Activated CD8-positive, alpha-beta memory T cell treated with anti-CD3 and anti-CD28 coated beads for 36 hours (primary cell): Measurements from ENCODE around the gene ADGRL3. TPM values are rescaled to one million over a fixed set of nuclear protein-coding genes. Genes with fewer than 3 reads are reported as not detected.
"Not testable (repeated sequence)": the region's sequence is repeated elsewhere in the genome, so short reads cannot be mapped to it uniquely, and the experiment has no call there.

Experiments used
- CTCF ChIA-PET: fragments of 350-600 bp; sonication (Branson Sonifier 250); formaldehyde crosslinking; loops from one replicate; lab custom pipeline; 2021; ENCODE audit warnings: antibody characterized with exemption; lab: Charles Lee
- POLR2A ChIA-PET: fragments of 350-600 bp; sonication (Branson Sonifier 250); formaldehyde crosslinking; loops from one replicate; lab custom pipeline; 2021; ENCODE audit warnings: antibody characterized with exemption; lab: Charles Lee
- total RNA-seq, 2 experiments: library from RNA; stranded (reverse); gene quantifications; one replicate each; pipeline ENCODE4 v1.2.3, GENCODE V29; 2021

The ADGRL3 gene
- total RNA-seq, 2 experiments from 2014 or later: not detected

GRCh38 chr4:61461956-61462355 lies 261.8 kb downstream of the ADGRL3 start:
- ChIA-PET CTCF (no interaction called here), POLR2A (no interaction called here)

DNA sequence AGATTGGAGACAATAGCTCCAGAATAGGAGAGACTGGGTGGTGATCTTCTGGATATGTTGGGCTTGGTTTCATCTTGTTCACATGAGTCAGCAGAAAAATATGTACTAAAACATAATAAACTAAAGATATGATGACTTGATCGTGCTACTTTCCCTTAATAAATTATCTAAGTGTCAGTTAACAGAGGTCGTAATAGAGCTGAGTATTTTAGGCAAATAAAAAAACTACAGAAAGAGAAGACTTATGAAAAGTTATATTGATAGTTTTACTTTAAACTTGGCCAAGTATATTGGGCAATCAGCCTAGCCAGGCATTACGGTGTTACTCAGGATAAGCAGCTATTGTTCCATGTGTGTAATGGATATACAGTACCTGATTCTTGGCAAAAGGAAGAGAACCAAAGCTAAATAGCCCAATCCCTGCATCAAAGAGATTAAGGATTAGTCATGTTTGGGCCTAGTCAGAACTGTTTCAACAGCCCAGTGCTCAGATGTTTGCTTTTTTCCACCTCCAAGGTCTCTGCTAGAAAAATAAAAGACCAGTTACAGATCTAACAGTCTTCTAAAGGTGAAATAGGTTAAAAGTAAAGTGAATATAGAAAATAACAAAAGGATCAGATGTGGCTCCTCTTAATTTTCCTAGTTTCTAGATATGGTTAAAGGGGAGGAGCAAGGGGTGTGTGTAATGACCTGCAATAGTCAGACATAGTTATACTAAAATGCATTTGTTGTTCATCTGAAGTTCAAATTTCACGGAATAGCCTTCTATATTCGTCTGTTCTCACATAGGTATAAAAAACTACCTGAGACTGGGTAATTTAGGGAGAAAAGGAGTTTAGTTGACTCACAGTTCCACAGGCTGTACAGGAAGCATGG lies 262.6 kb downstream of the ADGRL3 start:
- POLR2A ChIA-PET: no interaction called here
- CTCF ChIA-PET: no interaction called here

DNA sequence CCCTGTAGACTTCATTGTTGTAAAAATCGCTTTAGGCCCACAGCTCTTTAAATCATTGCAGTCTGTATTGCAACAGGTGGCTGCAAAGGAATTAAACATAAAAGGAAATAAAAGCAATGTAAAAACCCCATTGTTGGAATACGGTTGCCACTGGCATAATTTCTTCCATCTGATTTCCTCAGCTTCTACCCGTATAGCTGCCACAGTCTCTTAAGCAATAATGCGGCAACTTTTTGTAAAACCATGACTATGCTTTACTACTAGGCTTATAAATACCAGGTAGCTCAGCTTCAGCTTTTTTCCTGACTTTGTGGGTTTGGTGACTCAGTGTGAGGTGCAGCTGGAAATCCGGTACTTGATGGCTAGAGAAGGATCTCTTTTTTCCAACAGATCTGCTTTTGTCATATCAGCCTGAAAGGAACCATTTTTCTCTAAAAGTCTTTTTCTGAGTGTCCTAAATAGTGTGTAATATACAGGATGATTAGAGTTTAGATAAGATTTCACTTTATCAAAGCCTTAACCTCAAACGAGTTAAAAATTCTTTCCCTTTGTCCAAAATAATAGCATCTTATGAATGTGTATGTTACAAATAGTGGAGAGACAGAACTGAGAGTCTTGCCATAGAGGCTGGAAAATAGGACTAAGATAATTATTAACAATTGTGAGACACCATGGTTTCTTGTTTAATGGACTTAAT lies 268.0 kb downstream of the ADGRL3 start:
- POLR2A ChIA-PET: no interaction called here
- CTCF ChIA-PET: interaction anchor here (0.6 kb wide), 1 partner anchor 796 kb away, joined by 5 read pairs; no protein-coding TSS in a partner anchor

DNA sequence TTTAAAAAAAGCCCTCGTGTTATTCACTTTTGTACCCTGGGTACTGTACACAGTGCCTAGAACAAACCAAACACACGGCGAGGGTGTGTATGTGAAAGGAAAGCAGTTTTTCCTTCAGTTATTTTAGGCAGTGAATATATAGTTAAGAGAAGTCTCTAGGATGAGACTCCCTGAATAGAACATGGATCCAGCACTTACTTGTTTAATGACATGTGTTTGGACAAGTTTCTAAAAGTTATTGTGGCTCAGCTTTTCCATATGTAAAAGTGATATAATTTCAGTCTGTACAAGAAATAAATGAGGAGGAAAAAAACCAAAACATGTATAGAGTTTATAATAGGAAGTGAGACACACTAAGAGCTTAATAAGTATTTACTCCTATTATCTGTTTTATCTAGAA lies 273.2 kb downstream of the ADGRL3 start:
- ChIA-PET POLR2A (no interaction called here), CTCF (no interaction called here)

DNA sequence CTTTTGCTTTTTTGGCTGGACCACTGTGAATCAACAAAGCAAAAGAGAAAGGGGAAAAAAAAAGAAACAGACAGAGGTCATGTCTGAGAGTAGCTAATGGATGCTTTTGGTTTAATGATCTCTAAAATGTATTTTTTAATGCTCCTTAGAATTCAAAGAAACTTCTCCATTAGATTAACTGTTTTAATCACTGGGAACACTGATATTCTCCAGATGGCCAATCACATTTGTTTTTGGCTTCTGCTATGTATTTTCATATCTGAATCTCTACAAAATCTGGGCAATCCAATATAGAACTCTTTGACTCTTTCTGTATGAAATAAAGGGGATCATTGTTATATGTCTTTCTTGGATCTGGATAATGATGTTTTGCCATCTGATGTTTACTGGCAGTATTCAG lies 278.2 kb downstream of the ADGRL3 start:
- POLR2A ChIA-PET: no interaction called here
- CTCF ChIA-PET: no interaction called here

GRCh38 chr4:61485056-61485455 lies 284.9 kb downstream of the ADGRL3 start:
- CTCF ChIA-PET: no interaction called here
- POLR2A ChIA-PET: no interaction called here

GRCh38 chr4:61489927-61490326 lies 289.8 kb downstream of the ADGRL3 start:
- CTCF ChIA-PET: no interaction called here
- POLR2A ChIA-PET: no interaction called here

- POLR2A ChIA-PET: no interaction called here
- CTCF ChIA-PET: no interaction called here
Measured at GRCh38 chr4:61493041-61493440, 292.9 kb downstream of the ADGRL3 start.

GRCh38 chr4:61493470-61493869 lies 293.3 kb downstream of the ADGRL3 start:
- ChIA-PET POLR2A (no interaction called here), CTCF (no interaction called here)

- CTCF ChIA-PET: no interaction called here
- POLR2A ChIA-PET: no interaction called here
Measured at GRCh38 chr4:61500883-61501282, 300.8 kb downstream of the ADGRL3 start.

GRCh38 chr4:61501812-61502211 lies 301.7 kb downstream of the ADGRL3 start:
- ChIA-PET CTCF (no interaction called here), POLR2A (no interaction called here)

GRCh38 chr4:61505773-61506685 lies 305.9 kb downstream of the ADGRL3 start:
- POLR2A ChIA-PET: no interaction called here

DNA sequence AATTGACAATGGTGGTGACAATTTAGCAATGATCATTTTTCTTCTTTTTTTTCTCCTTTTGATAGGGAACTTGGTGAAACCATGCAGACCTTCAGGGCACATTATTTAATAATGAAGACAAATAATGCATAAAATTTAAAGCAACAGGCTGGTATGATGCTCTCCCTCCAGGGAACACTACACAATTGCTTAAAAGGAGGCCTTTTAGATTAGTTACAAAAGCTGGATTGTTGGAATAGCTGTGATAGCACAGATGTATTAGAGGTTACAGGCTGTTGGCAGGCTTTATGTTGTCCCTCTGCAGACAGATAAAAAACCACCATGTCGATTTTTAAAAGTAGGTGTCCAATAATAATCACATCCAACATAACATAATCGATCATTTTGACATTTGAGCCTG lies 307.0 kb downstream of the ADGRL3 start:
- ChIA-PET CTCF (no interaction called here), POLR2A (no interaction called here)

More at GRCh38 chr4:61505773-61506685, 305.9 kb downstream of the ADGRL3 start:
- CTCF ChIA-PET: no interaction called here

GRCh38 chr4:61509721-61510241 lies 309.7 kb downstream of the ADGRL3 start:
- POLR2A ChIA-PET, CTCF ChIA-PET: not testable (repeated sequence)

DNA sequence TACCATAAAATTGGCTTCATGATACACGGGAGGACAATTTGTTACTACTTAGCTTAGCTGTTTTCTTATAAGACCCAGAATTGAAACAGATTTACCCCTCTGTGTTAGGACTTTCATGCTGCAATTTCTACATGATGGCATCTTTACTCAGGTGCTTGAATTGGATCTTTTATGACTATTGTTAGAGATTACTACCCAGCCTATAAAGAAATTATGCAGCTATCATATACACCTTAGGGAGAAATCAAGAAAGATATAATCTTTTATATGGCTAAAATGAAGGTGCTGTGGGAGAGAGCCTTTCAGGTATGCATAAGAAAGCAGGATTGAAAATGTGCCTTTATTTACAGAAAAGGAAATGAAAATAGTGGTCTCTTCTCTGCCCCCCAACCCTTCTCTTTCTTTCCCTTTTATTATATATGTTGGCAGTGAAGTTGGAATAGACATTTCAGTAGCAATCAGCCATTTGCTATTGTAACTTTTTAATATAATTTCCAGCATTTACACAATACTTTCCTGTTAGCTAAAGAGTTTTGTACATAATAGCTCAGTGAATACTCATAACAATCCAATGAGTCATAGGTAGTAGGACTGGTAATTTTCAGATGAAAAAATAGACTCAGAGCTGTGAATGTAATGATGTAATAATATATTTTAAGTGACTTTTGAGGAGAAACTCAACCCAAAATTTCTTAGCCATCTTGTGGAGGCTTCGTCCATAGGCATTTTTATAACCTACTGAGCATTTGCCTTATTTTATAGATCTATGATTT lies 311.8 kb downstream of the ADGRL3 start:
- CTCF ChIA-PET: no interaction called here
- POLR2A ChIA-PET: no interaction called here

DNA sequence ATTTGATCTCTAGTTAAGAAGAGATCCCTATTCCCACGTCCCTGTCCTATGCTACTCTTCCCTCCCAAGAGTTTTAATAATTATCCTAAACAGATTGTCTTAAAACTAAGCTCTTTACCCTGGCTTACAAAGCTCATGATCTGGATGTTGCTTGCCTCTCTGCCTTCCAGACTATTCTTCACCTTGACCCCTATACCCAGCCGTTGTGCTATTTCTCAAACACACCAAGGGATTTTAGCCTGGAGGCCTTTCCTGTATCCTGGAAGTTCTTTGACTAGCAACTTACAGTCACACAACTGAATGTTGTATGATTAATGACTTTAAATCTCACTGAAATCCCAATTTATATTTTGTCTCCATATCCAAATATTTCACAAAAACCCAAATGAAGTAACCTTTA lies 314.9 kb downstream of the ADGRL3 start:
- ChIA-PET CTCF (no interaction called here), POLR2A (no interaction called here)

DNA sequence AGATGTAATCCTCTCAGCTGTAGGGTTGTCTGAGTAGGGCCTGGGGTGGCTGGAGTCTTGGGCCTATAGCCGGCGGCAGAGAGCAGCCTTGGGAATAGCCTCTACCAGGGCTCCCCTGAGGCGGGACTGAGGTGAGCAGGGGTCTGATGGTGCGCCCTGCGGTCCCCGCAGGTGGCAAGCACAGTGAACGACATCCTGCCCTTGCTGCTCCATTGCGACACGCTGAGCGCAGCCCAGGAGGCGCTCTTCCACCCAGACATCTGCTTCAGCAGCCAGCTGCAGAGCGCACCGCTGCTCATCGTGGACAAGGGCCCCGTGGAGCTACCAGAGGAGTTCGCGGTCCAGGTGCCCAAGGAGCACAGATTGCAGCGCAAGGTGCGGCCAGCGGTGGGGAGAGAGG lies 317.0 kb downstream of the ADGRL3 start:
- ChIA-PET CTCF (no interaction called here), POLR2A (no interaction called here)

DNA sequence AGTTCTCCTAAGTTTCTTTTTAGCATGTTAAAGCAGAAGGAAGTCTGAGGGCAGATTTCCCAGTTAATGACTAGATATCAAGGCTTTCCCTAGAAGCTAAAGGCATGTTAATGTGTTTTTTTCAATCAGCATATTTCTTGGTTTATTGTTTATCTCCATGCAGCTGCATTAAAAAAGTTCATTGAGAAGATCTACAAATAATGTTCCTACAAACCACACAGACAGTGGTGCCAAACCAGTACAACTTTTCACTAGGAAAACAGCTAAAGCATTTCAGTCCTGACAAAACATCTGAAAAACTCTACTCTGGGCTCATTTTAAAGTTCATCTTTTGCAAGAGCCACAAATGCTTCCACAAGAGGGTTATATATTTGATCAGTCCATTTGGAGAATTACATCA lies 320.0 kb downstream of the ADGRL3 start:
- POLR2A ChIA-PET: no interaction called here
- CTCF ChIA-PET: no interaction called here

DNA sequence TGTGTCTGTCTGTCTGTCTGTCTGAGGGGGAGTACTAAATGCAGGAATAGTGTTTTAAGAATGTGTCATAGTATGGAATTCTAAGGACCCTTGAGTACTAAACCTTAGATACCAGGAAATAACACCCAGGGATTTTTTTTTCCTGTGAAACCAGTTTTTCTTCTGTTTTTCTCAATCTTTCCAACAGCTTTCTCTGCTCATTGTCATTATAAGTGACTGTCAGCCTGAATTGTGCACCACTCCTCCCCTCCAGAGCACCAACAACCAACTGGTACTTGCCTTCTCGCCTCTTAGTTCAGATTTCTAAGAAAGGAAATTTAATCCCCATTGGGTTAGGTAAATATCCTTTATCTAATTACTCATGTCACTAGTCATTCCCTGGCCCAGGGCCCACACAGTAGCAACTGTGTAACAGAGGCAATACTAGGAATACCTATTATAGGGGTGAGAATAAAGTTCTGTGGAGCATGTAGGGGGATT lies 320.6 kb downstream of the ADGRL3 start:
- CTCF ChIA-PET: interaction anchor here (0.6 kb wide), 1 partner anchor 76 kb away, joined by 3 read pairs; no protein-coding TSS in a partner anchor
- POLR2A ChIA-PET: no interaction called here
